ENCODE data around the gene ADH4. TPM values are rescaled to one million over a fixed set of nuclear protein-coding genes. Genes with fewer than 3 reads are reported as not detected.

ADH4 gene
- total RNA-seq, 2 experiments from 2014 or later: not detected

GRCh38 chr4:99179626-99180025 is 35.5 kb upstream of the ADH4 start:
- Histone ChIP-seq H3K9me2 (ENCODE audit: insufficient read depth, low read length) (no peaks in the 10 kb centered on the region), H3K9me3 (ENCODE audit: low read length) (no peaks in the 10 kb centered on the region), H3K4me1 (ENCODE audit: insufficient read depth, low read length, poor library complexity, severe bottlenecking) (no peaks in the 10 kb centered on the region), H4K20me1 (ENCODE audit: insufficient read depth, low read length) (no peaks in the 10 kb centered on the region), H2AFZ (ENCODE audit: low read length) (no peak overlapping the region), H3K4me3 (ENCODE audit: low read depth, low read length, poor library complexity, severe bottlenecking) (no peak overlapping the region), H3K4me2 (ENCODE audit: low read length) (no peak overlapping the region), H3K36me3 (ENCODE audit: insufficient read depth, low read length) (no peaks in the 10 kb centered on the region), H3K27ac (ENCODE audit: low read depth, low read length, poor library complexity, severe bottlenecking) (no peak overlapping the region), H3K79me2 (ENCODE audit: insufficient read depth, low read depth, low read length) (no peaks in the 10 kb centered on the region)
- POLR2A ChIA-PET: interaction anchor here (0.6 kb wide), 1 partner anchor 259 kb away, joined by 3 read pairs; no protein-coding TSS in a partner anchor
- BruUV-seq (replicated peaks): no TSS peak
- no peak for TF ChIP-seq EZH2phosphoT487 (IDR thresholded peaks at IDR 0.05; ENCODE audit: borderline replicate concordance, low read depth, low read length)
- no peak for TF ChIP-seq CTCF (conservative IDR thresholded peaks at IDR 0.05; ENCODE audit: low read length)
- intact Hi-C loops (cut with micrococcal nuclease; ENCODE audit: unreplicated experiment): no loop called here
- CTCF ChIA-PET (ENCODE audit: unreplicated experiment): no interaction called here
- no peak for DNase-seq (ENCODE audit: low spot score)

GRCh38 chr4:99179178-99179577 is 35.1 kb upstream of the ADH4 start:
- no peaks in the 10 kb centered on the region for H4K20me1 ChIP-seq (ENCODE audit: insufficient read depth, low read length)
- no peaks in the 10 kb centered on the region for H3K9me2 ChIP-seq (ENCODE audit: insufficient read depth, low read length)
- TF ChIP-seq CTCF (conservative IDR thresholded peaks at IDR 0.05; ENCODE audit: low read length) (no peak), EZH2phosphoT487 (IDR thresholded peaks at IDR 0.05; ENCODE audit: borderline replicate concordance, low read depth, low read length) (no peak)
- H3K4me3 ChIP-seq (ENCODE audit: low read depth, low read length, poor library complexity, severe bottlenecking): no peak overlapping the region
- CTCF ChIA-PET (ENCODE audit: unreplicated experiment): no interaction called here
- H3K36me3 ChIP-seq (ENCODE audit: insufficient read depth, low read length): no peaks in the 10 kb centered on the region
- no peaks in the 10 kb centered on the region for H3K4me1 ChIP-seq (ENCODE audit: insufficient read depth, low read length, poor library complexity, severe bottlenecking)
- H3K4me2 ChIP-seq (ENCODE audit: low read length): no peak overlapping the region
- H2AFZ ChIP-seq (ENCODE audit: low read length): no peak overlapping the region
- BruUV-seq (replicated peaks): no TSS peak
- no peak overlapping the region for H3K27ac ChIP-seq (ENCODE audit: low read depth, low read length, poor library complexity, severe bottlenecking)
- no peak for DNase-seq (ENCODE audit: low spot score)
- intact Hi-C loops (cut with micrococcal nuclease; ENCODE audit: unreplicated experiment): no loop called here
- H3K9me3 ChIP-seq (ENCODE audit: low read length): no peaks in the 10 kb centered on the region
- POLR2A ChIA-PET: interaction anchor here (0.6 kb wide), 1 partner anchor 259 kb away, joined by 3 read pairs; no protein-coding TSS in a partner anchor
- no peaks in the 10 kb centered on the region for H3K79me2 ChIP-seq (ENCODE audit: insufficient read depth, low read depth, low read length)

- DNase-seq (ENCODE audit: low spot score): no peak
- no peak overlapping the region for H3K4me3 ChIP-seq (ENCODE audit: low read depth, low read length, poor library complexity, severe bottlenecking)
- H3K79me2 ChIP-seq (ENCODE audit: insufficient read depth, low read depth, low read length): no peaks in the 10 kb centered on the region
- H4K20me1 ChIP-seq (ENCODE audit: insufficient read depth, low read length): no peaks in the 10 kb centered on the region
- H3K36me3 ChIP-seq (ENCODE audit: insufficient read depth, low read length): no peaks in the 10 kb centered on the region
- H3K4me1 ChIP-seq (ENCODE audit: insufficient read depth, low read length, poor library complexity, severe bottlenecking): no peaks in the 10 kb centered on the region
- BruUV-seq (replicated peaks): no TSS peak
- no peak overlapping the region for H3K4me2 ChIP-seq (ENCODE audit: low read length)
- H3K9me3 ChIP-seq (ENCODE audit: low read length): no peaks in the 10 kb centered on the region
- H3K9me2 ChIP-seq (ENCODE audit: insufficient read depth, low read length): no peaks in the 10 kb centered on the region
- H3K27ac ChIP-seq (ENCODE audit: low read depth, low read length, poor library complexity, severe bottlenecking): no peak overlapping the region
- ChIA-PET POLR2A (interaction anchor here (0.6 to 1.3 kb wide), 2 partner anchors 9 to 1110 kb away, joined by 3 read pairs; no protein-coding TSS in a partner anchor), CTCF (ENCODE audit: unreplicated experiment) (no interaction called here)
- no peak overlapping the region for H2AFZ ChIP-seq (ENCODE audit: low read length)
- intact Hi-C loops (cut with micrococcal nuclease; ENCODE audit: unreplicated experiment): no loop called here
- TF ChIP-seq EZH2phosphoT487 (IDR thresholded peaks at IDR 0.05; ENCODE audit: borderline replicate concordance, low read depth, low read length) (no peak), CTCF (conservative IDR thresholded peaks at IDR 0.05; ENCODE audit: low read length) (no peak)
Observed at GRCh38 chr4:99166544-99166943, 22.4 kb upstream of the ADH4 start.
